ENCODE results near the gene ARHGAP30. TPM values are rescaled to one million over a fixed set of nuclear protein-coding genes. Genes with fewer than 3 reads are reported as not detected.

Gene ARHGAP30
- total RNA-seq, 1 donor from 2014 or later = not detected

DNA sequence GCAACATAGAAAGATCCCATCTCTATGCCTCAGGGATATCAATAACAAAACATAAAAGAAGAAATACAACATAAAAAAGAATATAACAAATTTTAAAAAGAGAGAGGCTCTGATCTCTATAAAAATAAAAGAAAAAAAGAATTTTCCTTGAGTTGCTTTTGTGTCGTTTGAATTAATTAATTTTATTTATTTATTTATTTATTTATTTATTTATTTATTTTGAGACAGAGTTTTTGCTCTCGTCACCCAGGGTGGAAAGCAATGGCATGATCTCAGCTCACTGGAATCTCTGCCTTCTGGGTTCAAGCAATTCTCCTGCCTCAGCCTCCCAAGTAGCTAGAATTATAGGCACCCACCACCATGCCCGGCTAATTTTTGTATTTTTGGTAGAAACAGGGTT is 57.3 kb downstream of the ARHGAP30 start:
- Mint-ChIP-seq H3K4me1 (ENCODE audit: low read depth, unreplicated experiment) (peaks cover 11% of the 10 kb centered on the region), H3K4me3 (ENCODE audit: unreplicated experiment) (no peak overlapping the region), H3K36me3 (ENCODE audit: unreplicated experiment) (no peaks in the 10 kb centered on the region), H3K27ac (ENCODE audit: unreplicated experiment) (no peak overlapping the region), H3K27me3 (ENCODE audit: unreplicated experiment) (peaks cover 2% of the 10 kb centered on the region), H3K9me3 (ENCODE audit: unreplicated experiment) (no peaks in the 10 kb centered on the region)
- DNase-seq = no peak
- TF ChIP-seq CTCF (IDR thresholded peaks at IDR 0.05; ENCODE audit: partially characterized antibody, unreplicated experiment) = no peak

- DNase-seq = no peak
- H3K36me3 Mint-ChIP-seq (ENCODE audit: unreplicated experiment) = no peaks in the 10 kb centered on the region
- peaks cover 2% of the 10 kb centered on the region for H3K27me3 Mint-ChIP-seq (ENCODE audit: unreplicated experiment)
- TF ChIP-seq CTCF (IDR thresholded peaks at IDR 0.05; ENCODE audit: partially characterized antibody, unreplicated experiment) = no peak
- H3K9me3 Mint-ChIP-seq (ENCODE audit: unreplicated experiment) = no peaks in the 10 kb centered on the region
- H3K4me3 Mint-ChIP-seq (ENCODE audit: unreplicated experiment) = no peak overlapping the region
- peaks cover 9% of the 10 kb centered on the region for H3K4me1 Mint-ChIP-seq (ENCODE audit: low read depth, unreplicated experiment)
- no peak overlapping the region for H3K27ac Mint-ChIP-seq (ENCODE audit: unreplicated experiment)
These were observed 60.0 kb downstream of the ARHGAP30 start for GRCh38 chr1:161009602-161010211.

DNA sequence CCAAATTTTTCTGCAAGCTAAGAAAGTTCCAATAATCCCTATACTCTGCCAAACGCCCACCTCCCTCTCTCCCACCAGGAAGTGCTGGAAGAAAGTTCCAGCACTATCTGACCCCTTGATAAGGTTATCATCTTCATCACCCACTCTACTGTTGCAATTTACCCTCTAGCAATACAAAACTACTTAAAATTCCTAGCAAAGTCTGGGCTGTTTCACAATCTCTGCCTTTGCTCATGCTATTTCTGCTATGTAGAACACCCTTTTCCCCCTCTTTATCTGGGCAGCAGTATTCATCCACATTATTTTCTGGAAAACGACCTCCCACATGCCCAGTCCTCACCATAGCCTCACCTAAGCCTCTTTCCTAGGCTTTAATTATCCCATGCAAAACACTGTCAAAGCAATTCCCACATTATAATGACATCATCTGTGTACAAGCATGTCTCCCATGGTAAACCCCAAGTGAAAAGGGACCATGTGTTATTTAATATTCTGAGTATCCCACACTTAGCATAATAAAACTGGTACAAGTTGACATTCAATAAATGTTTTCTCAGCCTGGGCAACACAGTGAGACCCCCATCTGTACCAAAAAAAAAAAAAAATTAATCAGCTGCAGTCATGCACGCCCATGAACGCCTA is 60.7 kb downstream of the ARHGAP30 start:
- H3K27me3 Mint-ChIP-seq (ENCODE audit: unreplicated experiment) = peaks cover 2% of the 10 kb centered on the region
- H3K4me3 Mint-ChIP-seq (ENCODE audit: unreplicated experiment) = no peak overlapping the region
- H3K27ac Mint-ChIP-seq (ENCODE audit: unreplicated experiment) = no peak overlapping the region
- H3K36me3 Mint-ChIP-seq (ENCODE audit: unreplicated experiment) = no peaks in the 10 kb centered on the region
- H3K4me1 Mint-ChIP-seq (ENCODE audit: low read depth, unreplicated experiment) = peaks cover 7% of the 10 kb centered on the region
- no peak for TF ChIP-seq CTCF (IDR thresholded peaks at IDR 0.05; ENCODE audit: partially characterized antibody, unreplicated experiment)
- DNase-seq = no peak
- no peaks in the 10 kb centered on the region for H3K9me3 Mint-ChIP-seq (ENCODE audit: unreplicated experiment)

DNA sequence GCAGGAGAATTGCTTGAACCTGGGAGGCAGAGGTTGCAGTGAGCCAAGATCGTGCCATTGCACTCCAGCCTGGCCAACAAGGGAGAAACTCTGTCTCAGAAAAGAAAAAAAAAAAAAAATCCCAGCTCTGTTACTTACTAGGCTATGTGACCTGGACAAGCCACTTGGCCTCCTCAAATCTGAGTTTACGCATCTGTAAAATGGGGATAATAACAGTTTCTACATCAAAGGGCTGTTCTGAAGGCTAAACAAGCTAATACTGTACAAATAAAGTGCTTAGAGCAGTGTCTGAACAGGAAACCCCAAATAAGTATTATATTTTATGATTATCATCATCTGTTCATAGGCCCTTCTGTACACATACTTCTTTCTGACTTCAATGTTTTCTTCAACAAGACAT is 62.3 kb downstream of the ARHGAP30 start:
- H3K27me3 Mint-ChIP-seq (ENCODE audit: unreplicated experiment) = no peaks in the 10 kb centered on the region
- H3K4me3 Mint-ChIP-seq (ENCODE audit: unreplicated experiment) = no peak overlapping the region
- no peak overlapping the region for H3K27ac Mint-ChIP-seq (ENCODE audit: unreplicated experiment)
- no peaks in the 10 kb centered on the region for H3K36me3 Mint-ChIP-seq (ENCODE audit: unreplicated experiment)
- no peak for DNase-seq
- no peak for TF ChIP-seq CTCF (IDR thresholded peaks at IDR 0.05; ENCODE audit: partially characterized antibody, unreplicated experiment)
- H3K9me3 Mint-ChIP-seq (ENCODE audit: unreplicated experiment) = no peaks in the 10 kb centered on the region
- H3K4me1 Mint-ChIP-seq (ENCODE audit: low read depth, unreplicated experiment) = no peaks in the 10 kb centered on the region

- Mint-ChIP-seq H3K4me3 (ENCODE audit: unreplicated experiment) (no peak overlapping the region), H3K27ac (ENCODE audit: unreplicated experiment) (no peak overlapping the region), H3K27me3 (ENCODE audit: unreplicated experiment) (no peaks in the 10 kb centered on the region), H3K36me3 (ENCODE audit: unreplicated experiment) (no peaks in the 10 kb centered on the region), H3K4me1 (ENCODE audit: low read depth, unreplicated experiment) (no peaks in the 10 kb centered on the region), H3K9me3 (ENCODE audit: unreplicated experiment) (no peaks in the 10 kb centered on the region)
- DNase-seq = no peak
- TF ChIP-seq CTCF (IDR thresholded peaks at IDR 0.05; ENCODE audit: partially characterized antibody, unreplicated experiment) = no peak
These were observed 63.1 kb downstream of the ARHGAP30 start for GRCh38 chr1:161006563-161006962.

Data from glutamatergic neuron (in vitro differentiated cells).